Loucy (cell line): ENCODE results near the gene DBI.
A peak's percentile ranks its signal among the peaks of the same experiment; 100 is the strongest.

Experiments used
- H2AFZ ChIP-seq: fragments of 200-600 bp; sonication (generic); 2 replicates; pipeline ENCODE4 v1.6.0; 2016; ENCODE audit warnings: antibody characterized with exemption, mild to moderate bottlenecking, low read length, moderate library complexity
- H3F3A ChIP-seq: fragments of 200-600 bp; 2 replicates; pipeline ENCODE4 v1.6.0; 2016; ENCODE audit warnings: antibody characterized with exemption, low read depth, mild to moderate bottlenecking
- H3K27me3 ChIP-seq: fragments of 200-600 bp; sonication (generic); 2 replicates; pipeline ENCODE4 v1.6.1; 2014; ENCODE audit warnings: low read length, mild to moderate bottlenecking; ENCODE audit not compliant: insufficient read depth, poor library complexity, severe bottlenecking
- H3K36me3 ChIP-seq: fragments of 200-600 bp; sonication (generic); 2 replicates; pipeline ENCODE4 v1.6.1; 2016; ENCODE audit warnings: low read length; ENCODE audit not compliant: insufficient read depth
- H3K4me1 ChIP-seq: fragments of 200-600 bp; sonication (generic); 2 replicates; pipeline ENCODE4 v1.5.1; 2014; ENCODE audit warnings: low read length, mild to moderate bottlenecking; ENCODE audit not compliant: insufficient read depth, poor library complexity, severe bottlenecking
- H3K4me2 ChIP-seq: fragments of 200-600 bp; sonication (generic); 2 replicates; pipeline ENCODE4 v1.6.0; 2014; ENCODE audit warnings: antibody characterized with exemption, low read length, low read depth, mild to moderate bottlenecking; ENCODE audit not compliant: poor library complexity, severe bottlenecking
- H3K4me3 ChIP-seq: fragments of 200-600 bp; sonication (generic); 2 replicates; pipeline ENCODE4 v1.5.1; 2014; ENCODE audit warnings: low read length, mild to moderate bottlenecking, mixed read lengths; ENCODE audit not compliant: poor library complexity, severe bottlenecking
- H3K79me2 ChIP-seq: fragments of 200-600 bp; sonication (generic); 2 replicates; pipeline ENCODE4 v1.6.1; 2014; ENCODE audit warnings: low read length; ENCODE audit not compliant: insufficient read depth
- H3K9ac ChIP-seq: fragments of 200-600 bp; sonication (generic); 2 replicates; pipeline ENCODE4 v1.6.0; 2014; ENCODE audit warnings: mild to moderate bottlenecking, low read depth, low read length, moderate library complexity; ENCODE audit not compliant: poor library complexity, severe bottlenecking
- H3K9me2 ChIP-seq: fragments of 200-600 bp; sonication (generic); replicated peaks from 2 replicates; pipeline ENCODE4 v1.6.1; 2016; ENCODE audit warnings: low read depth, low read length, mixed read lengths
- H3K9me3 ChIP-seq: fragments of 200-600 bp; sonication (generic); 2 replicates; pipeline ENCODE4 v1.6.1; 2014; ENCODE audit warnings: mild to moderate bottlenecking, antibody characterized with exemption, low read length, low read depth; ENCODE audit not compliant: insufficient read depth
- H4K20me1 ChIP-seq: fragments of 200-600 bp; sonication (generic); 2 replicates; pipeline ENCODE4 v1.6.0; 2014; ENCODE audit warnings: antibody characterized with exemption, low read length, mild to moderate bottlenecking; ENCODE audit not compliant: insufficient read depth, poor library complexity, severe bottlenecking
- CTCF ChIP-seq: fragments of 200-600 bp; sonication (generic); conservative IDR thresholded peaks from 2 replicates; pipeline ENCODE4 v1.5.1; 2014; ENCODE audit warnings: mild to moderate bottlenecking, antibody characterized with exemption, low read length
- EZH2phosphoT487 ChIP-seq: fragments of 200-600 bp; IDR thresholded peaks from 2 replicates; pipeline ENCODE4 v1.6.1; 2018; ENCODE audit warnings: antibody characterized with exemption, mild to moderate bottlenecking, moderate library complexity, borderline replicate concordance

The DBI gene

DNA sequence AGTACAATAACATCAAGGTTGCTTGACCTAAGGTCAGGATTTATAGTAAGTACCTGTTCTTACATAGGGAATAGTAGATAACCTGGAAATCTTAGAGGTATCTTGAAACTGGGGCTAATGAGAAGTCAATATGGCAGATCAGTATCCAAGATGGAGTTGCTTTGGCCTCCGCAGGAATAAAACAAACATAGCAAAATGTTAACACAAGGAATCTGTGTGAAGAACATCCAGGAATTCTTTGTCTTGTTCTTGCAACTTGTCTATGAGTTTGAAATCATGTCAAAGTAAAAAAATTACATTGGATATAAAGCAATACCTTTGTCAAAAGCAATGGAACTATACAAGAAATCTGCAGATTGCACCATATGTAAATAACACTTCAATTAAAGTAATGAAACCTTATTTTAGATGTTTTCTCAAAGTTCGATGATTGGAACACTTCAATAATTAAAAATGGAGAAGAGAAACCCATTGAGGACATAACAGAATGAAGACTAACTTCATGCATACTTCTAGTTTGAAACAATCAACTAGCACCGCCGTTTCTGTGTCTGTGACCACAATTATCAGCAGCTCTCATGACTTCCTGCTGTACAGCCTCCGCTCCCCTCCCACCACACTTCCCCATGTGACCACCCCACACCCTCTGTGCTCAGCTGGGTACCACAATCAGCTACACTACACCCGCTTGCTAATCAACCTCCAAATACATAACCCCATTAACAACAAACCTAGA is 27.8 kb upstream of the DBI start:
- H3K4me3 ChIP-seq: peak overlapping the region; percentile 63
- H3K27me3 ChIP-seq: no peaks in the 10 kb centered on the region
- H3F3A ChIP-seq: peaks cover 2% of the 10 kb centered on the region; the same call in 1 of the 2 replicates
- no peaks in the 10 kb centered on the region for H3K9me2 ChIP-seq
- no peaks in the 10 kb centered on the region for H4K20me1 ChIP-seq
- H3K9ac ChIP-seq: peak overlapping the region; percentile 44
- H3K4me2 ChIP-seq: peak overlapping the region; percentile 74
- peak overlapping the region; percentile 75 for H2AFZ ChIP-seq
- H3K9me3 ChIP-seq: no peaks in the 10 kb centered on the region
- no peaks in the 10 kb centered on the region for H3K36me3 ChIP-seq
- no peaks in the 10 kb centered on the region for H3K79me2 ChIP-seq
- no peak for TF ChIP-seq CTCF
- TF ChIP-seq EZH2phosphoT487: no peak
- peaks cover 27% of the 10 kb centered on the region for H3K4me1 ChIP-seq

DNA sequence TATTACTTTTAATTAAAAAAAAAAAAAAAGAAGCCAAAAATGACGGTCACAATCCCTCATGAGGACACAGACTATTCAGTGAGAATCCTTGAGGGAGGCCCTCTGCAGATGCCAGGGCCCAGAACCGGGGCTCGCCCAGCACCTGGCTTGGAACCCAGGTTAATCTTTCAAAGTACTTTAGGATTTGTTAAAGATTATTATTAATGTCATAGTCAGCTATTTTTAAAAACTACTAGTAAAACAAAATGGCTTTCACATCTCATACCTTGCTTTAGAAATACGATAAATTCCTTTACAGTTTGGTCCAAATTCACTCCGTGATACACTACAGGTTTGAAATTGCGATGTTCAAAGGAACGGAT is 27.2 kb upstream of the DBI start:
- TF ChIP-seq EZH2phosphoT487 (no peak), CTCF (no peak)
- 0 out of 2 replicates have a peak overlapping the region, but pooled peaks have one; percentile 18 for H2AFZ ChIP-seq

DNA sequence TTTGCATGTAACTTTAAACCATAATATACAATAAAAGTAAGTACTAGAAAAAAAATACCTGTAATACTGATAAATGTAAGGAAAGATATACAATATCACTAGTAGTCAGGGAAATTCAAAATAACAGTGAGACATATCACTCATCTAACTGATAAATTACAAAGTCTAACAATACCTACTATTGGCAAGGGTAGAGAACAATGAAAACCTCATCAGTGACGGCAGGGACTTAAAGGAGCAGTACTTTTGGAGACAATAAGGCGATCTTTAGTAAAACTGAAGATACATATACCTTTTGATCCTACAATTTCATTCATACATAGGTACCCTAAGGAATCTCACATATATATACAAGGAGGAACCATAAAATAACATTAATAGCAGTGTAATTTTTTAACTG is 25.1 kb upstream of the DBI start:
- no peaks in the 10 kb centered on the region for H3K9me2 ChIP-seq
- H3K4me1 ChIP-seq: peaks cover 27% of the 10 kb centered on the region
- H3K79me2 ChIP-seq: no peaks in the 10 kb centered on the region
- TF ChIP-seq CTCF (no peak), EZH2phosphoT487 (no peak)
- H3K4me3 ChIP-seq: no peak overlapping the region
- H3K9me3 ChIP-seq: no peaks in the 10 kb centered on the region
- H3K4me2 ChIP-seq: no peak overlapping the region
- H3K36me3 ChIP-seq: no peaks in the 10 kb centered on the region
- no peak overlapping the region for H2AFZ ChIP-seq
- no peak overlapping the region for H3K9ac ChIP-seq
- H4K20me1 ChIP-seq: no peaks in the 10 kb centered on the region
- peaks cover 2% of the 10 kb centered on the region; the same call in 1 of the 2 replicates for H3F3A ChIP-seq
- H3K27me3 ChIP-seq: no peaks in the 10 kb centered on the region

More for the DNA sequence above, 27.2 kb upstream of the DBI start:
- no peaks in the 10 kb centered on the region for H3K27me3 ChIP-seq
- H3K4me3 ChIP-seq: peak overlapping the region; percentile 63
- H3K4me1 ChIP-seq: peaks cover 27% of the 10 kb centered on the region
- no peaks in the 10 kb centered on the region for H3K9me2 ChIP-seq
- peak overlapping the region; percentile 41 for H3K9ac ChIP-seq
- no peaks in the 10 kb centered on the region for H3K36me3 ChIP-seq
- no peaks in the 10 kb centered on the region for H3K79me2 ChIP-seq
- peaks cover 2% of the 10 kb centered on the region; the same call in 1 of the 2 replicates for H3F3A ChIP-seq
- H3K9me3 ChIP-seq: no peaks in the 10 kb centered on the region
- peak overlapping the region; percentile 74 for H3K4me2 ChIP-seq
- no peaks in the 10 kb centered on the region for H4K20me1 ChIP-seq
